A673 (cell line): ENCODE measurements around the gene TET3.

ENCODE experiments used
- EZH2 ChIP-seq: fragments of 200-600 bp; sonication (generic); IDR thresholded peaks from 2 replicates; pipeline ENCODE4 v1.6.1; 2017; ENCODE audit warnings: borderline replicate concordance, low read depth, mild to moderate bottlenecking, mixed read lengths, antibody characterized with exemption, low read length; ENCODE audit not compliant: poor library complexity, severe bottlenecking
- TF ChIP-seq, protein P1 (sequence below): fragments of 300-800, 200-600 bp; sonication (generic); conservative IDR thresholded peaks from 2 replicates; pipeline ENCODE4 v1.5.1; 2017; ENCODE audit warnings: low read depth, mild to moderate bottlenecking, antibody characterized with exemption, low read length, moderate library complexity, mixed read lengths

DNA sequence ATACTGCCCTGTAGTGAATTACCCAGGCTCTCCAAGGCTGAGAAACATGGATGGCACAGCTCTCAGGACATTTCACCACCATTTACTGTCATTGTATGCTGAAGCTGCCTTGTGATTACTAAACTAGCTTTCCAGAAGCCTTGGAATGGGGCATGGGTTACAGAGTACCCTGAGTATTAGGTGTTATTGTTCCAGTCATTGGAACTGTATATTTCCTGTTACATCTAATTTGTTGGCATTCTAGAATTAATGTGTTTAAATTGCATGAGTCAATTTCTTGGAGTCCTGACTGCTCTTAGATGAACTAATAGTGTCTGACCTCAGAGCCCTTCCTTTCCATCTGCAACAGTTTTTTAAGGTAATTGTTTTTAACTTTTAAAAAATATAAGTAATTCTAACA is 49.1 kb upstream of the TET3 start:
- TF ChIP-seq, protein P1, sequence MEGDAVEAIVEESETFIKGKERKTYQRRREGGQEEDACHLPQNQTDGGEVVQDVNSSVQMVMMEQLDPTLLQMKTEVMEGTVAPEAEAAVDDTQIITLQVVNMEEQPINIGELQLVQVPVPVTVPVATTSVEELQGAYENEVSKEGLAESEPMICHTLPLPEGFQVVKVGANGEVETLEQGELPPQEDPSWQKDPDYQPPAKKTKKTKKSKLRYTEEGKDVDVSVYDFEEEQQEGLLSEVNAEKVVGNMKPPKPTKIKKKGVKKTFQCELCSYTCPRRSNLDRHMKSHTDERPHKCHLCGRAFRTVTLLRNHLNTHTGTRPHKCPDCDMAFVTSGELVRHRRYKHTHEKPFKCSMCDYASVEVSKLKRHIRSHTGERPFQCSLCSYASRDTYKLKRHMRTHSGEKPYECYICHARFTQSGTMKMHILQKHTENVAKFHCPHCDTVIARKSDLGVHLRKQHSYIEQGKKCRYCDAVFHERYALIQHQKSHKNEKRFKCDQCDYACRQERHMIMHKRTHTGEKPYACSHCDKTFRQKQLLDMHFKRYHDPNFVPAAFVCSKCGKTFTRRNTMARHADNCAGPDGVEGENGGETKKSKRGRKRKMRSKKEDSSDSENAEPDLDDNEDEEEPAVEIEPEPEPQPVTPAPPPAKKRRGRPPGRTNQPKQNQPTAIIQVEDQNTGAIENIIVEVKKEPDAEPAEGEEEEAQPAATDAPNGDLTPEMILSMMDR: no peak
- no peak for TF ChIP-seq EZH2
